Measurements from ENCODE around the gene GSN.

The GSN gene

DNA sequence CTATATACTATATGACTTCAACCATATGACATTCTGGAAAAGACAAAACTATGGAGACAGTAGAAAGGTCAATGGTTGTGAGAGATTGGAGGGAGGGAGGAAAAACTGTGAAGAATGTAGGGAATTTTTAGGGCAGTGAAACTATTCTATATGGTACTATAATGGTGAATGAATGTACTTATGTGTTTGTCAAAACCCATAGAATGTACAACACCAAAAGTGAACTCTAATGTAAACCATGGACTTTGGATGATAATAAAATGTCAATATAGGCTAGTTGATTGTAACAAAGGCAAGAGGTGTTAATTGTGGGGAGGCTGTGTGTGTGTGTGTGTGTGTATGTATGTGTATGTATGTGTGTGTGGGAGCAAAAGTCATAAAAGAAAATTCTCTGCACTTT, 112.9 kb downstream of the GSN start:
- DNase-seq = no peak
